ENCODE measurements around the gene FUCA1. TPM values are rescaled to one million over a fixed set of nuclear protein-coding genes. Genes with fewer than 3 reads are reported as not detected.
A peak's percentile ranks its signal among the peaks of the same experiment; 100 is the strongest.

FUCA1 gene
- total and polyA plus RNA-seq, 2 of the 8 experiments (the other 6 are each of a cell fraction or from before 2014, with no cell fraction given): 5.9 to 6.4 TPM

DNA sequence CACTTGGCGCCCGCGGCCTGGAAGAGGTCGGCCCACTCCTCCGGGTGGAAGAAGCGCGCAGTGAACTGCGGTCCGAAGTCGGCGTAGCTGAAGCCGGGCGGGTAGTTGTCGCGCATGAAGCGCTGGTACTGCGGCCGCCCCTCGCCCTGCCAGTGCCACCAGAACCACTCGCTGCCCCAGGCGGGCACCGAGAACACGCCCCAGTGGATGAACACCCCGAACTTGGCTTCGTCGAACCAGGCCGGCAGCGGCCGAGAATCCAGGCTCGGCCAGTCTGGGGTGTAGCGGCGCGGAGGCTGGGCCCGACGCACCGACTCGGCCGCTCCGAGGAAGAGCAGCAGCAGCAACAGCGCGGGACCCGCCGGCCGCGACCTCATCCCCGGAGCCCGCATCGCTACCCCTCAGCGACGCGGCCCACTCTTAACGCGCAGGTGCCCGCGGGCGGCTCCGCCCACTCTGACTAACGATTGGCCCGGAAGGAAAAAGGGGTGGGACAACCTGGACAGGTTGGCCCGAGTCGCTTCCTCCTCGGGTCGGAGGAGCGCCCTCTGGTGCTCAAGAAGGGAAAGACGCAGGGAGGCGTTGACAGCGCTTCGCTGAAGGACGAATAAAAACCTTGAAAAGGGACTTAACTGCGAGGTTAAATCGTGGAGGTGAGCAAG is at the start of gene FUCA1 (continued):
- no peak; the same call in 1 of the 2 replicates for TF ChIP-seq SUZ12 (IDR thresholded peaks at IDR 0.05; ENCODE audit: low read length)
- TF ChIP-seq EZH2 (IDR thresholded peaks at IDR 0.05; ENCODE audit: low read depth, low read length, severe bottlenecking): peak; percentile 39
- TF ChIP-seq JUND (IDR thresholded peaks at IDR 0.05; ENCODE audit: low read length): 0 out of 2 replicates have a peak, but pooled peaks have one; percentile 8
- no peak for TF ChIP-seq POLR2AphosphoS5 (IDR thresholded peaks at IDR 0.05; ENCODE audit: low read depth, low read length)
- peak; percentile 56; the same call in 1 of the 2 replicates for TF ChIP-seq RBBP5 (IDR thresholded peaks at IDR 0.05; ENCODE audit: borderline replicate concordance, low read depth, low read length)
- TF ChIP-seq YY1 (IDR thresholded peaks at IDR 0.05; ENCODE audit: low read depth, low read length): no peak
- TF ChIP-seq ASH2L (IDR thresholded peaks at IDR 0.05; ENCODE audit: low read length): peak; percentile 55
- TF ChIP-seq KDM1A (IDR thresholded peaks at IDR 0.05; ENCODE audit: borderline replicate concordance, low read length): no peak
- no peak for TF ChIP-seq SAP30 (IDR thresholded peaks at IDR 0.05; ENCODE audit: insufficient read depth, insufficient replicate concordance, low read length)
- TF ChIP-seq RXRA (IDR thresholded peaks at IDR 0.05; ENCODE audit: insufficient read depth, low read depth, low read length): no peak
- TF ChIP-seq, protein P1, sequence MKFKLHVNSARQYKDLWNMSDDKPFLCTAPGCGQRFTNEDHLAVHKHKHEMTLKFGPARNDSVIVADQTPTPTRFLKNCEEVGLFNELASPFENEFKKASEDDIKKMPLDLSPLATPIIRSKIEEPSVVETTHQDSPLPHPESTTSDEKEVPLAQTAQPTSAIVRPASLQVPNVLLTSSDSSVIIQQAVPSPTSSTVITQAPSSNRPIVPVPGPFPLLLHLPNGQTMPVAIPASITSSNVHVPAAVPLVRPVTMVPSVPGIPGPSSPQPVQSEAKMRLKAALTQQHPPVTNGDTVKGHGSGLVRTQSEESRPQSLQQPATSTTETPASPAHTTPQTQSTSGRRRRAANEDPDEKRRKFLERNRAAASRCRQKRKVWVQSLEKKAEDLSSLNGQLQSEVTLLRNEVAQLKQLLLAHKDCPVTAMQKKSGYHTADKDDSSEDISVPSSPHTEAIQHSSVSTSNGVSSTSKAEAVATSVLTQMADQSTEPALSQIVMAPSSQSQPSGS (IDR thresholded peaks at IDR 0.05; ENCODE audit: low read length): no peak
- TF ChIP-seq CREB1 (IDR thresholded peaks at IDR 0.05): peak; percentile 80
- peak; percentile 60 for TF ChIP-seq PHF8 (conservative IDR thresholded peaks at IDR 0.05; ENCODE audit: low read depth, low read length)
- no peak for TF ChIP-seq CTBP2 (IDR thresholded peaks at IDR 0.05; ENCODE audit: borderline replicate concordance, insufficient read depth, insufficient read length, low read length)
- no peak for TF ChIP-seq MAFK (IDR thresholded peaks at IDR 0.05; ENCODE audit: low read depth, low read length)
- 0 out of 2 replicates have a peak, but pooled peaks have one; percentile 18 for TF ChIP-seq EGR1 (IDR thresholded peaks at IDR 0.05; ENCODE audit: borderline replicate concordance, low read depth, low read length)
- no peak for TF ChIP-seq ZNF274 (IDR thresholded peaks at IDR 0.05; ENCODE audit: borderline replicate concordance, extremely low read depth, low read length)
- TF ChIP-seq GTF2F1 (IDR thresholded peaks at IDR 0.05; ENCODE audit: borderline replicate concordance, low read depth, low read length): no peak
- no peak for TF ChIP-seq CHD2 (IDR thresholded peaks at IDR 0.05; ENCODE audit: low read length)
- no peak for TF ChIP-seq HDAC6 (IDR thresholded peaks at IDR 0.05; ENCODE audit: low read depth, low read length)
- TF ChIP-seq KDM4A (IDR thresholded peaks at IDR 0.05; ENCODE audit: low read depth, low read length, severe bottlenecking): peak; percentile 93

Measured in H1 (cell line).